Fibroblast of pulmonary artery (primary cell): ENCODE data around the gene TMEM116.

Experiments
- DNase-seq: peaks from one replicate; pipeline ENCODE4 v3.0.0-alpha.2; 2010; ENCODE audit warnings: low read depth
- H3K4me3 ChIP-seq: replicated peaks from 2 replicates; pipeline ENCODE4 v1.5.1; 2011; ENCODE audit warnings: low read depth, mild to moderate bottlenecking, control low read depth, low read length, moderate library complexity
- CTCF ChIP-seq: IDR thresholded peaks from 2 replicates; pipeline ENCODE4 v1.5.1; 2011; ENCODE audit warnings: mild to moderate bottlenecking, control low read depth, low read length, inconsistent platforms; ENCODE audit errors: missing control alignments

Gene TMEM116

DNA sequence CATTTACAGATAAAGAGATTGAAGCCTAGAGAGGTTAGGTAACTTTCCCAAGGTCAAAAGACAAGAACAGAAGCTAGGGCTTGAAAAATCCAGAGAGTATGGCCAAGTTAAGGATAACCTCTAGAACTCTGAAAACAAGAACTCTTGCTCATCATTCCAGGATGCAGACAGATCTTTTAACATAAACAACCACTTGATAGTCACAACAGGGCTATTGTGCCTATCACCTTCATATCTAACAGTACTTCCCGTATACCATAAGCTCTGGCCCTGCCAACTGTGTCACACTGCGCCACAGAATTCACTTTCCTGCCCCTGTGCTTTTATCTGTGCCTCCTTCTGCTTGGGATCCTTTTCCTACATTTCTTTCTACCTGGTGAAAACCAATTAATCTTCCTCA lies 18.5 kb upstream of the TMEM116 start:
- no peak for TF ChIP-seq CTCF
- DNase-seq, result peak; percentile 7
- no peak overlapping the region for H3K4me3 ChIP-seq

GRCh38 chr12:112029301-112029700 lies 16.3 kb upstream of the TMEM116 start:
- no peak for TF ChIP-seq CTCF
- no peak for DNase-seq

GRCh38 chr12:112025808-112026375 lies 12.9 kb upstream of the TMEM116 start:
- H3K4me3 ChIP-seq, result no peak overlapping the region
- TF ChIP-seq CTCF, result no peak
- DNase-seq, result peak; percentile 18

More at GRCh38 chr12:112029301-112029700, 16.3 kb upstream of the TMEM116 start:
- H3K4me3 ChIP-seq, result no peak overlapping the region

- no peak for DNase-seq
- no peak for TF ChIP-seq CTCF
- no peak overlapping the region for H3K4me3 ChIP-seq
Measured at GRCh38 chr12:112023759-112024396, 10.9 kb upstream of the TMEM116 start.

DNA sequence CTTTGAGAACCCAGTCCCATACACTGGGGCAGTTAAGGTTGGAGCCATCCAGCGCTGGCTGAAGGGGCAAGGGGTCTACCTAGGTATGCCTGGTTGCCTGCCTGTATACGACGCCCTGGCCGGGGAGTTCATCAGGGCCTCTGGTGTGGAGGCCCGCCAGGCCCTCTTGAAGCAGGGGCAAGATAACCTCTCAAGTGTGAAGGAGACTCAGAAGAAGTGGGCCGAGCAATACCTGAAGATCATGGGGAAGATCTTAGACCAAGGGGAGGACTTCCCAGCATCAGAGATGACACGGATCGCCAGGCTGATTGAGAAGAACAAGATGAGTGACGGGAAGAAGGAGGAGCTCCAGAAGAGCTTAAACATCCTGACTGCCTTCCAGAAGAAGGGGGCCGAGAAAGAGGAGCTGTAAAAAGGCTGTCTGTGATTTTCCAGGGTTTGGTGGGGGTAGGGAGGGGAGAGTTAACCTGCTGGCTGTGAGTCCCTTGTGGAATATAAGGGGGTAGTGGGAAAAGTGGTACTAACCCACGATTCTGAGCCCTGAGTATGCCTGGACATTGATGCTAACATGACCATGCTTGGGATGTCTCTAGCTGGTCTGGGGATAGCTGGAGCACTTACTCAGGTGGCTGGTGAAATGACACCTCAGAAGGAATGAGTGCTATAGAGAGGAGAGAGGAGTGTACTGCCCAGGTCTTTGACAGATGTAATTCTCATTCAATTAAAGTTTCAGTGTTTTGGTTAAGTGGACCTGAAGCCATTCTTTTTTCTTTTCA lies 9.5 kb upstream of the TMEM116 start:
- H3K4me3 ChIP-seq, result no peak overlapping the region
- no peak for DNase-seq
- no peak for TF ChIP-seq CTCF

DNA sequence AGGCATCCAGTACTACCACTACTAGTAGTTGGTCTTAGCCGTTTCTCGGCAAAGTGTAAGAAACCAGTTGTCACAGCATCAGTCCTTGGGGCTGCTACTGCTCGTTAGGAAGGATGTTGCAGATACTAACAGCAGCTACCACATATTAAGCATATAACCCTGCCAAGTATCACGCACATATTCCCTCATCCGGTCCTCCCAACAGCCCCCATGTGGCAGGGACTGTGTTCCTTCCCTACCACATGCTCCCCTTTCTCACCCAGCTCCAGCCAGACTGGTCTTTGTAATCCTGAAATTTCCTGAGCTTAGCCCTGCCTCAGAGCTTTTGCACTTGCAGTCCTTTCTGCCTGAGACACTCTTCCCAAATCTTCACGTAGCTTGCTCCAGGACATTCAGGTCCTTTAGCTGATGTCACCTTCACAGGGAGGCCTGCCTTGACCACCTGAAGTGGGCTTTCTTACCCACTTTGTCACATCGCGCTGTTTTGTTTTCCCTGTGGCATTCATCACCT lies 8.0 kb upstream of the TMEM116 start:
- no peak overlapping the region for H3K4me3 ChIP-seq
- no peak for DNase-seq
- TF ChIP-seq CTCF, result no peak
